Measurements from ENCODE around the gene KRTDAP.

KRTDAP gene

GRCh38 chr19:35512831-35513627, 22.8 kb upstream of the KRTDAP start:
- DNase-seq: no peak

- no peak for DNase-seq
Observed at GRCh38 chr19:35511337-35511736, 21.1 kb upstream of the KRTDAP start.

GRCh38 chr19:35510626-35510964, 20.3 kb upstream of the KRTDAP start:
- no peak for DNase-seq

- DNase-seq: peak; percentile 52
Observed at GRCh38 chr19:35509861-35510625, 19.8 kb upstream of the KRTDAP start.

- no peak for DNase-seq
Observed at GRCh38 chr19:35509018-35509652, 18.9 kb upstream of the KRTDAP start.

- DNase-seq: no peak
Observed at GRCh38 chr19:35508129-35508528, 17.9 kb upstream of the KRTDAP start.

- no peak for DNase-seq
Observed at GRCh38 chr19:35507561-35507960, 17.3 kb upstream of the KRTDAP start.

- DNase-seq: no peak
Observed at GRCh38 chr19:35506011-35506410, 15.7 kb upstream of the KRTDAP start.

- DNase-seq: no peak
Observed at GRCh38 chr19:35502751-35503150, 12.5 kb upstream of the KRTDAP start.

GRCh38 chr19:35501684-35502083, 11.4 kb upstream of the KRTDAP start:
- DNase-seq: peak; percentile 16

GRCh38 chr19:35500611-35501010, 10.3 kb upstream of the KRTDAP start:
- DNase-seq: no peak

GRCh38 chr19:35498984-35499527, 8.8 kb upstream of the KRTDAP start:
- no peak for DNase-seq

GRCh38 chr19:35498220-35498619, 8.0 kb upstream of the KRTDAP start:
- no peak for DNase-seq

- DNase-seq: no peak
Observed at GRCh38 chr19:35497406-35497805, 7.1 kb upstream of the KRTDAP start.

- DNase-seq: peak; percentile 60
Observed at GRCh38 chr19:35495107-35496064, 5.1 kb upstream of the KRTDAP start.

- DNase-seq: no peak
Observed at GRCh38 chr19:35493971-35494370, 3.7 kb upstream of the KRTDAP start.

GRCh38 chr19:35491836-35492360, 1.6 kb upstream of the KRTDAP start:
- DNase-seq: no peak

GRCh38 chr19:35488677-35489076, 1.6 kb downstream of the KRTDAP start:
- no peak for DNase-seq

- DNase-seq: no peak
Observed at GRCh38 chr19:35487656-35488182, 2.5 kb downstream of the KRTDAP start.

GRCh38 chr19:35486268-35486708, 4.0 kb downstream of the KRTDAP start:
- no peak for DNase-seq

- DNase-seq: no peak
Observed at GRCh38 chr19:35484252-35485036, 5.8 kb downstream of the KRTDAP start.

Measured in EL (cell line).